Measurements from ENCODE around the gene FTO. TPM values are rescaled to one million over a fixed set of nuclear protein-coding genes. Genes with fewer than 3 reads are reported as not detected.
"Not testable (repeated sequence)": the region's sequence is repeated elsewhere in the genome, so short reads cannot be mapped to it uniquely, and the experiment has no call there.

Gene FTO
- total RNA-seq, 2 experiments from 2014 or later = 48.6 to 53.2 TPM

DNA sequence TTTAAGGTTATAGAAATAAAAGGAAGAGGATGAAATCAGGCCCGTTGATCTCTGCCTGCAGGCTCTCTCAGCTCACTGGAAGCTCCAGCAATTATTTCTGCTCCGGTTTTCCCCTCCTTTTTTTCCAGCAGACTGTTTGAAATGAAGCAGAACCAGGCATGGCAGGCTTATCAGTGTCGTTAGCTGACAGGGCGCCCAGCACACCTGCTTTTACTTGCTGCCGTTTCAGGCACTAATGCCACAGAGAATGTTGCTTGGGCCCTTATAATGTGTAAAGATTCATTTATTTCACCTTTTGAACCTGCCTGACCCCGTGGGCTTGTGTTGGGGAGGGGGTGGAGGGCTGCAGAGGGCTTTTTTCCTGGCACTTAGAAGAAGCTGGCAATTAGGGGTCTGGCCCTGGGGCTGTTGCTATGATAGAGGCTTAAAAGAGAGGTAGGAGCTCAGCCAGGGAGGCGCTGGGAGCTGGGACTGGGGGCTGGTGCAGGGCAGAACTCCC, 474.6 kb downstream of the FTO start:
- DNase-seq = no peak
- POLR2A ChIA-PET = no interaction called here
- H3K27ac Mint-ChIP-seq = no peak overlapping the region
- H3K4me1 Mint-ChIP-seq (ENCODE audit: low read depth) = no peaks in the 10 kb centered on the region
- CTCF ChIA-PET = no interaction called here
- no peak overlapping the region for H3K4me3 Mint-ChIP-seq
- peaks cover 3% of the 10 kb centered on the region for H3K27me3 Mint-ChIP-seq
- intact Hi-C loops (cut with micrococcal nuclease) = no loop called here
- no peak for ATAC-seq
- H3K36me3 Mint-ChIP-seq (ENCODE audit: low read depth) = no peaks in the 10 kb centered on the region
- H3K9me3 Mint-ChIP-seq = no peaks in the 10 kb centered on the region
- TF ChIP-seq, protein P1, sequence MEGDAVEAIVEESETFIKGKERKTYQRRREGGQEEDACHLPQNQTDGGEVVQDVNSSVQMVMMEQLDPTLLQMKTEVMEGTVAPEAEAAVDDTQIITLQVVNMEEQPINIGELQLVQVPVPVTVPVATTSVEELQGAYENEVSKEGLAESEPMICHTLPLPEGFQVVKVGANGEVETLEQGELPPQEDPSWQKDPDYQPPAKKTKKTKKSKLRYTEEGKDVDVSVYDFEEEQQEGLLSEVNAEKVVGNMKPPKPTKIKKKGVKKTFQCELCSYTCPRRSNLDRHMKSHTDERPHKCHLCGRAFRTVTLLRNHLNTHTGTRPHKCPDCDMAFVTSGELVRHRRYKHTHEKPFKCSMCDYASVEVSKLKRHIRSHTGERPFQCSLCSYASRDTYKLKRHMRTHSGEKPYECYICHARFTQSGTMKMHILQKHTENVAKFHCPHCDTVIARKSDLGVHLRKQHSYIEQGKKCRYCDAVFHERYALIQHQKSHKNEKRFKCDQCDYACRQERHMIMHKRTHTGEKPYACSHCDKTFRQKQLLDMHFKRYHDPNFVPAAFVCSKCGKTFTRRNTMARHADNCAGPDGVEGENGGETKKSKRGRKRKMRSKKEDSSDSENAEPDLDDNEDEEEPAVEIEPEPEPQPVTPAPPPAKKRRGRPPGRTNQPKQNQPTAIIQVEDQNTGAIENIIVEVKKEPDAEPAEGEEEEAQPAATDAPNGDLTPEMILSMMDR (IDR thresholded peaks at IDR 0.05) = no peak

DNA sequence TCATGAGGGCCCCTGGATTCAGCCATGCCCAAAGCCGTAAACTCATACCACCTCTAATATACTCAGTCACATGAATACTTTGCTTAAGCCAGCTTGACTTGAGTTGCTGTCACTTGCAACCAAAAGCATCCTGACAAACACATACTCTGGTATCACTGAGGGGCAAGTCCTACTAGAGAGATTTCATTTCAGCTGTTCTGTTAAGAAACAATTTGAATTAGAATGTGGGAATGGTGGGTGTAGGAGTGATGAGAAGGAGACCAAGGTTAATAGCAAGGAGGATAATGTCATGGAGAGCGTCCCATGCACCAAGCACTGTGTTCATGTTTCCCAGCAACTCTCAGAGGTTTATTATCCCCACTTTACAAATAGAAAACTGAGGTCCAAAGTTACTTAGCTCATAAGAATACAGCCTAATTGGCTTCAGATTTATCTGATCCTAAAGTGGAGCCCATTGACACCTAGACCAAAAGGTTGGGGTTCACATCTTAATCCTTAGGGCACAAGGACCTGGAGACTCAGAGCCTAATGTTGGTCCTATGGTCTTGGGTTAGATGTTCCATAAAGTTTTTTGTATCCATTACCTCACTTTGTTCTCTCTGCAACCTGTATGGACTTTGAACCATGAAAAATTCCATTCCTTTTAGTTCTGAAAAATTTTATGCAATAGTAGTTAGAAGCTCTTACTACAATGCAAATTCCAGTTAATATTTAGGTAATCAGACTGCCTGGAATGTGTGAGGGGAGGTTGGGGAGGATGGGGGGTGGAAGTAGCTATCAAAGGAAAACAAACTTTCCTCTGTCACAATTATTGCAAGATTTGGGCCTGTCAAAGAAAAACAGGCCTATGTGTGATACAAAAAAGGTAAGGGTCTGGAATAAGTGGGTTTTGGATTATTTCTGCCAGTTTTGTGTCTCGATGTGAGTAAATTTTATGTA, 476.7 kb downstream of the FTO start:
- intact Hi-C loops (cut with micrococcal nuclease) = no loop called here

DNA sequence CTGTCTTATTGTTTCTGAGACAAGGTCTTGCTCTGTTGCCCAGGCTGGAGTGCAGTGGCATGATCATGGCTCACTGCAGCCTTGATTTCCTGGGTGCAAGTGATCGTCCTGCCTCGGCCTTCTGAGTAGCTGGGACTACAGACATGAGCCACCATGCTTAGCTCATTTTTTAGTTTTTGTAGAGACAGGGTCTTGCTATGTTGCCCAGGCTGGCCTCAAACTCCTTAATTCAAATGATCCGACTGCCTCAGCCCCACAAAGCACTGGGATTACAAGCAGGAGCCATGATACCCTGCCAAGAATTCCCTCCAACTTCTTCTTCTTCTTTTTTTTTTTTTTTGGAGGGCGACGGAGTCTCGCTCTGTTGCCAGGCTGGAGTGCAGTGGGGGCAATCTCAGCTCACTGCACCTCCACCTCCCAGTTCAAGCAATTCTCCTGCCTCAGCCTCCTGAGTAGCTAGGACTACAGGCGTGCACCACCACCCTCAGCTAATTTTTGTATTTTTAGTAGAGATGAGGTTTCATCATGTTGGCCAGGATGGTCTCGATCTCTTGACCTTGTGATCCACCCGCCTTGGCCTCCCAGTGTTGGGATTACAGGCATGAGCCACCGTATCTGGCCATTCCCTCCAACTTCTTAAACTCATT, 477.9 kb downstream of the FTO start:
- CTCF ChIA-PET = interaction anchor here (0.7 kb wide), 1 partner anchor 291 kb away, joined by 3 read pairs; no protein-coding TSS in a partner anchor
- H3K27me3 Mint-ChIP-seq; H3K4me1 Mint-ChIP-seq (ENCODE audit: low read depth); H3K4me3 Mint-ChIP-seq; ATAC-seq; H3K27ac Mint-ChIP-seq; H3K36me3 Mint-ChIP-seq (ENCODE audit: low read depth); H3K9me3 Mint-ChIP-seq; intact Hi-C loops (cut with micrococcal nuclease); POLR2A ChIA-PET; DNase-seq: not testable (repeated sequence)

More for the DNA sequence above, 476.7 kb downstream of the FTO start:
- Mint-ChIP-seq H3K4me1 (ENCODE audit: low read depth) (no peaks in the 10 kb centered on the region), H3K27me3 (peaks cover 3% of the 10 kb centered on the region), H3K27ac (no peak overlapping the region), H3K9me3 (no peaks in the 10 kb centered on the region), H3K4me3 (no peak overlapping the region), H3K36me3 (ENCODE audit: low read depth) (no peaks in the 10 kb centered on the region)
- CTCF ChIA-PET = interaction anchor here (0.7 kb wide), 1 partner anchor 289 kb away, joined by 3 read pairs; no protein-coding TSS in a partner anchor
- DNase-seq = no peak
- TF ChIP-seq, protein P1 (IDR thresholded peaks at IDR 0.05) = no peak
- ATAC-seq = no peak
- POLR2A ChIA-PET = no interaction called here

DNA sequence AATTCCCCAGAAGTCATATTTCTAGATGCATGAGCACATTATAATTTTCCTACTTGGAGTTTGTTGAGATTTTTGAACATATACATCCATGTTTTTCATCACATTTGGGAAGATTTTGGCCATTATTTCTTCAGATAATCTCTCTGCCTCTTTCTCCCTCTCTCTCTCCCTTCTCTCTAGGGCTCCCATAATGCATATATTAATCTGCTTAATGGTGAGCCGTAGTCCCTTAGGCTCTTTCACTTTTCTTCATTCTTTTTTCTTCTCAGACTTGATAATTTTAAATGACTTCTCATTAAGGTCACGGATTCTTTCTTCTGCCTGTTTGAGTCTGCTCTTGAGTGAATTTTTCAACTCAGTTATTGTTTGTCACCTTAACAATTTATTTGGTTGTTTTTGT, 481.1 kb downstream of the FTO start:
- H3K4me3 Mint-ChIP-seq = no peak overlapping the region

DNA sequence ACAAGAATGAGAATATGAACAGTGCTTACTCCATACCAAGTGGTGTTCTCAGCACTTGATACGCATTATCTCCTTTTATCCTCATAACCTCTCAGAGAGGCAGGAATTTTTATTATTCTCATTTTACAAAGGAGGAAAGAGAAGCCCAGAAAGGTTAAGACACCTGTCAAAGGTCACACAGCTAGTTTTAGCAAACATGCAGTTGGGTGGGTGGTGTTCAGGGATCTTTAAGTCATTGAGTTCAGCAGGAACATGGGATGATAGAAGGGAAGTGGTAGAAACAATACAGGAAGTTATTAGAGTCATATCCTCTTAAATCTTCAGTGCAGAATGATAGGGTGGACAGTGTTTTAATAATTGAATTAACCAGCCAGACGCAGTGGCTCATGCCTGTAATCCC, 487.2 kb downstream of the FTO start:
- CTCF ChIA-PET = no interaction called here
- Mint-ChIP-seq H3K4me1 (ENCODE audit: low read depth) (no peaks in the 10 kb centered on the region), H3K27ac (no peak overlapping the region), H3K36me3 (ENCODE audit: low read depth) (no peaks in the 10 kb centered on the region), H3K27me3 (peaks cover 16% of the 10 kb centered on the region), H3K9me3 (no peaks in the 10 kb centered on the region), H3K4me3 (no peak overlapping the region)
- ATAC-seq (no peak), DNase-seq (no peak)
- intact Hi-C loops (cut with micrococcal nuclease) = no loop called here
- TF ChIP-seq, protein P1 (IDR thresholded peaks at IDR 0.05) = no peak
- POLR2A ChIA-PET = no interaction called here

More for the DNA sequence above, 481.1 kb downstream of the FTO start:
- TF ChIP-seq, protein P1 (IDR thresholded peaks at IDR 0.05) = no peak
- CTCF ChIA-PET = no interaction called here
- no peak for DNase-seq
- Mint-ChIP-seq H3K27ac (no peak overlapping the region), H3K27me3 (peaks cover 2% of the 10 kb centered on the region), H3K4me1 (ENCODE audit: low read depth) (no peaks in the 10 kb centered on the region), H3K36me3 (ENCODE audit: low read depth) (no peaks in the 10 kb centered on the region), H3K9me3 (no peaks in the 10 kb centered on the region)
- intact Hi-C loops (cut with micrococcal nuclease) = no loop called here
- no peak for ATAC-seq
- POLR2A ChIA-PET = no interaction called here

All from activated CD8-positive, alpha-beta T cell treated with anti-CD3 and anti-CD28 coated beads for 36 hours (primary cell).